Peyer's patch (tissue), 4 donors: Measurements from ENCODE around the gene DST.

Experiments used
- POLR2A ChIP-seq, 2 donors: fragments of 450-650 bp; IDR thresholded peaks; one replicate each; pipeline ENCODE4 v1.5.1; 2017; ENCODE audit warnings: antibody characterized with exemption in 2 of 2, mild to moderate bottlenecking in 2 of 2, moderate library complexity in 2 of 2
- TF ChIP-seq, protein P1 (sequence below), 6 experiments: fragments of 450-650 bp in 4 of 6; fragments of 200-600 bp in 2 of 6; sonication (generic) in 1 of 6; IDR thresholded peaks; one replicate each; pipeline ENCODE4 v1.5.1; 2017 to 2019; ENCODE audit warnings: antibody characterized with exemption in 6 of 6, mild to moderate bottlenecking in 3 of 6, moderate library complexity in 1 of 6

- TF ChIP-seq POLR2A (IDR thresholded peaks at IDR 0.05), result no peak
- TF ChIP-seq, protein P1, sequence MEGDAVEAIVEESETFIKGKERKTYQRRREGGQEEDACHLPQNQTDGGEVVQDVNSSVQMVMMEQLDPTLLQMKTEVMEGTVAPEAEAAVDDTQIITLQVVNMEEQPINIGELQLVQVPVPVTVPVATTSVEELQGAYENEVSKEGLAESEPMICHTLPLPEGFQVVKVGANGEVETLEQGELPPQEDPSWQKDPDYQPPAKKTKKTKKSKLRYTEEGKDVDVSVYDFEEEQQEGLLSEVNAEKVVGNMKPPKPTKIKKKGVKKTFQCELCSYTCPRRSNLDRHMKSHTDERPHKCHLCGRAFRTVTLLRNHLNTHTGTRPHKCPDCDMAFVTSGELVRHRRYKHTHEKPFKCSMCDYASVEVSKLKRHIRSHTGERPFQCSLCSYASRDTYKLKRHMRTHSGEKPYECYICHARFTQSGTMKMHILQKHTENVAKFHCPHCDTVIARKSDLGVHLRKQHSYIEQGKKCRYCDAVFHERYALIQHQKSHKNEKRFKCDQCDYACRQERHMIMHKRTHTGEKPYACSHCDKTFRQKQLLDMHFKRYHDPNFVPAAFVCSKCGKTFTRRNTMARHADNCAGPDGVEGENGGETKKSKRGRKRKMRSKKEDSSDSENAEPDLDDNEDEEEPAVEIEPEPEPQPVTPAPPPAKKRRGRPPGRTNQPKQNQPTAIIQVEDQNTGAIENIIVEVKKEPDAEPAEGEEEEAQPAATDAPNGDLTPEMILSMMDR (IDR thresholded peaks at IDR 0.05), result no peak
Observed at GRCh38 chr6:56624046-56624727, 18.5 kb downstream of the DST start.
